HepG2 (cell line): ENCODE results near the gene RHBG. TPM values are rescaled to one million over a fixed set of nuclear protein-coding genes. Genes with fewer than 3 reads are reported as not detected.
A peak's percentile ranks its signal among the peaks of the same experiment; 100 is the strongest.

Experiments
- CEBPG ChIP-seq: IDR thresholded peaks from 2 replicates; pipeline ENCODE4 v1.6.1; 2016
- GPN1 ChIP-seq: sonication (generic); formaldehyde crosslinking; IDR thresholded peaks from 2 replicates; pipeline ENCODE4 v1.5.1; 2020; ENCODE audit warnings: missing genetic modification reagents, borderline replicate concordance
- IKZF4 ChIP-seq: sonication (generic); formaldehyde crosslinking; IDR thresholded peaks from 2 replicates; pipeline ENCODE4 v1.5.1; 2020; ENCODE audit warnings: borderline replicate concordance, mild to moderate bottlenecking, low read depth, missing genetic modification reagents; ENCODE audit errors: not compliant biosample characterization
- KAT7 ChIP-seq: IDR thresholded peaks from 2 replicates; pipeline ENCODE4 v1.6.1; 2018; ENCODE audit warnings: borderline replicate concordance, missing compliant biosample characterization
- KMT2A ChIP-seq: sonication (generic); formaldehyde crosslinking; IDR thresholded peaks from 2 replicates; pipeline ENCODE4 v1.4.0; 2020; ENCODE audit warnings: missing genetic modification reagents
- MAFF ChIP-seq: IDR thresholded peaks from 2 replicates; pipeline ENCODE4 v1.6.1; 2011; ENCODE audit warnings: low read depth, low read length, improper control_type of control experiment
- MIER3 ChIP-seq: IDR thresholded peaks from 2 replicates; pipeline ENCODE4 v1.6.1; 2016; ENCODE audit warnings: missing compliant biosample characterization, borderline replicate concordance
- MTA3 ChIP-seq: sonication (generic); formaldehyde crosslinking; IDR thresholded peaks from 2 replicates; pipeline ENCODE4 v1.4.0; 2020; ENCODE audit warnings: missing genetic modification reagents
- NFYB ChIP-seq: sonication (generic); formaldehyde crosslinking; IDR thresholded peaks from 2 replicates; pipeline ENCODE4 v1.4.0; 2020; ENCODE audit warnings: missing genetic modification reagents
- PRPF4 ChIP-seq: fragments of 200-400 bp; formaldehyde crosslinking; IDR thresholded peaks from 2 replicates; pipeline ENCODE4 v1.6.1; 2016; ENCODE audit warnings: low read length, low read depth; ENCODE audit not compliant: poor library complexity, severe bottlenecking
- PTBP1 ChIP-seq: fragments of 200-400 bp; formaldehyde crosslinking; IDR thresholded peaks from 2 replicates; pipeline ENCODE4 v1.6.1; 2018; ENCODE audit warnings: low read length, low read depth; ENCODE audit not compliant: poor library complexity, severe bottlenecking
- SALL1 ChIP-seq: sonication (generic); formaldehyde crosslinking; IDR thresholded peaks from 2 replicates; pipeline ENCODE4 v1.8.0; 2022; ENCODE audit warnings: mild to moderate bottlenecking, missing genetic modification reagents
- SIX4 ChIP-seq: sonication (generic); formaldehyde crosslinking; IDR thresholded peaks from 2 replicates; pipeline ENCODE4 v1.4.0; 2020; ENCODE audit warnings: missing genetic modification reagents
- SNAPC2 ChIP-seq: sonication (generic); formaldehyde crosslinking; IDR thresholded peaks from 2 replicates; pipeline ENCODE4 v1.8.1; 2022; ENCODE audit warnings: mild to moderate bottlenecking, missing genetic modification reagents
- SOX6 ChIP-seq, 2 experiments: fragments of 450-650 bp in 1 of 2; sonication (generic) in 1 of 2; formaldehyde crosslinking in 1 of 2; IDR thresholded peaks; 2 replicates each; pipeline versions ENCODE4 v1.4.0 to v1.6.1; 2017 to 2020; ENCODE audit warnings: antibody characterized with exemption in 1 of 2, mild to moderate bottlenecking in 1 of 2, missing genetic modification reagents in 1 of 2
- TEAD3 ChIP-seq: optimal IDR thresholded peaks from 2 replicates; pipeline ENCODE3; 2016; ENCODE audit warnings: borderline replicate concordance
- THYN1 ChIP-seq: sonication (generic); formaldehyde crosslinking; IDR thresholded peaks from 2 replicates; pipeline ENCODE4 v1.8.1; 2023; ENCODE audit warnings: low read depth, mild to moderate bottlenecking, moderate library complexity, missing genetic modification reagents, borderline replicate concordance
- TMF1 ChIP-seq: sonication (generic); formaldehyde crosslinking; IDR thresholded peaks from 2 replicates; pipeline ENCODE4 v1.8.1; 2022; ENCODE audit warnings: low read depth, missing genetic modification reagents
- WIZ ChIP-seq: sonication (generic); formaldehyde crosslinking; IDR thresholded peaks from 2 replicates; pipeline ENCODE4 v1.5.1; 2020; ENCODE audit warnings: mild to moderate bottlenecking, missing genetic modification reagents
- ZFY ChIP-seq: sonication (generic); formaldehyde crosslinking; IDR thresholded peaks from 2 replicates; pipeline ENCODE4 v1.4.0; 2020; ENCODE audit warnings: missing genetic modification reagents
- ZKSCAN8 ChIP-seq: IDR thresholded peaks from 2 replicates; pipeline ENCODE4 v1.6.1; 2016; ENCODE audit warnings: borderline replicate concordance, missing genetic modification reagents, missing compliant biosample characterization
- ZNF124 ChIP-seq: sonication (generic); formaldehyde crosslinking; IDR thresholded peaks from 2 replicates; pipeline ENCODE4 v1.4.0; 2020; ENCODE audit warnings: missing genetic modification reagents
- ZNF260 ChIP-seq: sonication (generic); formaldehyde crosslinking; IDR thresholded peaks from 2 replicates; pipeline ENCODE4 v1.4.0; 2020; ENCODE audit warnings: missing genetic modification reagents, low read depth, mild to moderate bottlenecking, borderline replicate concordance
- ZNF296 ChIP-seq: sonication (generic); formaldehyde crosslinking; conservative IDR thresholded peaks from 2 replicates; pipeline ENCODE4 v1.5.0; 2020; ENCODE audit warnings: mild to moderate bottlenecking, missing genetic modification reagents
- ZNF549 ChIP-seq: sonication (generic); formaldehyde crosslinking; IDR thresholded peaks from 2 replicates; pipeline ENCODE4 v1.5.0; 2020; ENCODE audit warnings: missing genetic modification reagents
- ZNF619 ChIP-seq: sonication (generic); formaldehyde crosslinking; IDR thresholded peaks from 2 replicates; pipeline ENCODE4 v1.4.0; 2020; ENCODE audit warnings: mild to moderate bottlenecking, missing genetic modification reagents
- ZNF670 ChIP-seq: sonication (generic); formaldehyde crosslinking; IDR thresholded peaks from 2 replicates; pipeline ENCODE4 v1.8.0; 2022; ENCODE audit warnings: mild to moderate bottlenecking, missing genetic modification reagents, borderline replicate concordance
- polyA plus RNA-seq, 8 experiments: library from polyadenylated mRNA; depleted of rRNA in 3 of 8; stranded (reverse) in 7 of 8; unstranded in 1 of 8; fragments of >200 nt; fragmentation: Illumina TruSeq in 4 of 8; extraction: Trizol in 4 of 8; gene quantifications; 2 replicates each; pipeline versions ENCODE4 v1.2.1 to v1.2.3, GENCODE V29; 2011 to 2016; ENCODE audit warnings: low read depth in 4 of 8, missing spikeins in 1 of 8, mixed read lengths in 1 of 8; ENCODE audit not compliant: insufficient read depth in 1 of 8
- total RNA-seq, 5 experiments: library from RNA; depleted of rRNA; stranded (reverse); fragments of >200 nt; fragmentation: Illumina TruSeq; extraction: Trizol; gene quantifications; 2 replicates each; pipeline ENCODE4 v1.2.3, GENCODE V29; 2016; ENCODE audit warnings: low read depth in 1 of 5
- TF ChIP-seq, protein P1 (sequence below): IDR thresholded peaks from 2 replicates; pipeline ENCODE4 v1.6.1; 2016; ENCODE audit warnings: low read depth
- TF ChIP-seq, protein P2 (sequence below): sonication (generic); formaldehyde crosslinking; IDR thresholded peaks from 2 replicates; pipeline ENCODE4 v1.4.0; 2020; ENCODE audit warnings: missing genetic modification reagents

Gene RHBG
- total and polyA plus RNA-seq, 2 of the 13 experiments (the other 11 are each of a cell fraction or from before 2014, with no cell fraction given), result 61.8 to 73.5 TPM

DNA sequence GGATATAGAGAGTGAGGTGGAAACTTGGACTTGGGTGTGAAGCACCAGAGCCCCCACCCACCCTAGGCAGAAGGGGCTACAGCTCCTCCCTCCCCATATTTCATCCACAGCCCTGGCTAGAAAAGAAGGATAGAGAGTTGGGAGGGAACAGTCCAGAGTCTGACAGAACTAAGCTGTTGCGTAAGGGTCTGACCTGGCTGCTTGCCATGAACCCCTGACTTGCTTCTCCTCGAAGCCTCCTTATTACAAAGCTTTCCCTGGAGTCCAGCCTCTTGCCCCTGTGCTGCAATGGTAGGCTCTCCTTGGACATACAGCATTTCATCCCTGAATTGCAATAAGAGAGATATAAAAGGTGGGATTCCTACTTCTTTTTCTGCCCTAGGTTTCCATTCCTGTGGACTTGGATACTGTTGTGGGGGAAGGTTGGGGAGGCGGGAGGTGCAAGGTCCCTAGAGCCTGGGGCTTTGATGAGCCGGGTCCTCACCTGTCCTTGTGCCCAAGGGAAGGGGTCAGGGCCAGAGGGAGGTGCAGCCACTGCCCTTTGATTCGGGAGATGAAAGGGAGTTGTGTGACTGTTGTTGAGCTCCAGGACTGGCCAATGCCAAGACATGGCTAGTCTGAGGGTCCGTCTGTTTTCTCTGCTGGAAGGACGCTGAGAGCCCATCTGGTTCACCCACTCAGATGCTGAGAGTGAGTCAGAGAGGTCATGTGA lies 2.7 kb downstream of the RHBG start (continued):
- TF ChIP-seq GPN1 (CRISPR knock-in tag) (no peak), ZNF260 (CRISPR knock-in tag) (no peak), TEAD3 (CRISPR knock-in tag) (peak; percentile 71), KMT2A (peak; percentile 49; the same call in 1 of the 2 replicates), SALL1 (peak; percentile 97), SNAPC2 (0 out of 2 replicates have a peak, but pooled peaks have one; percentile 23), MIER3 (CRISPR knock-in tag) (peak; percentile 94), MTA3 (no peak), NFYB (peak; percentile 42; the same call in 1 of the 2 replicates), ZNF124 (CRISPR knock-in tag) (peak; percentile 79; the same call in 1 of the 2 replicates), SOX6 (IDR thresholded peaks at IDR 0.05) (no peak), SOX6 (CRISPR knock-in tag; IDR thresholded peaks at IDR 0.05) (peak; percentile 96), CEBPG (peak; percentile 93), ZKSCAN8 (CRISPR knock-in tag) (peak; percentile 65; the same call in 1 of the 2 replicates), PTBP1 (no peak), IKZF4 (CRISPR knock-in tag) (peak; percentile 28), ZNF619 (no peak), THYN1 (no peak), ZNF670 (CRISPR knock-in tag) (peak; percentile 29; the same call in 1 of the 2 replicates), ZNF296 (CRISPR knock-in tag) (peak; percentile 69; the same call in 1 of the 2 replicates), MAFF (no peak), PRPF4 (no peak), SIX4 (peak; percentile 69), TMF1 (CRISPR knock-in tag) (0 out of 2 replicates have a peak, but pooled peaks have one; percentile 18), ZNF549 (no peak), ZFY (peak; percentile 21; the same call in 1 of the 2 replicates), KAT7 (CRISPR knock-in tag) (no peak), WIZ (CRISPR knock-in tag) (no peak)
- TF ChIP-seq, protein P1, sequence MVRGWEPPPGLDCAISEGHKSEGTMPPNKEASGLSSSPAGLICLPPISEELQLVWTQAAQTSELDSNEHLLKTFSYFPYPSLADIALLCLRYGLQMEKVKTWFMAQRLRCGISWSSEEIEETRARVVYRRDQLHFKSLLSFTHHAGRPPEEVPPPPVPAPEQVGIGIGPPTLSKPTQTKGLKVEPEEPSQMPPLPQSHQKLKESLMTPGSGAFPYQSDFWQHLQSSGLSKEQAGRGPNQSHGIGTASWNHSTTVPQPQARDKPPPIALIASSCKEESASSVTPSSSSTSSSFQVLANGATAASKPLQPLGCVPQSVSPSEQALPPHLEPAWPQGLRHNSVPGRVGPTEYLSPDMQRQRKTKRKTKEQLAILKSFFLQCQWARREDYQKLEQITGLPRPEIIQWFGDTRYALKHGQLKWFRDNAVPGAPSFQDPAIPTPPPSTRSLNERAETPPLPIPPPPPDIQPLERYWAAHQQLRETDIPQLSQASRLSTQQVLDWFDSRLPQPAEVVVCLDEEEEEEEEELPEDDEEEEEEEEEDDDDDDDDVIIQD (CRISPR knock-in tag), result peak; percentile 36; the same call in 1 of the 2 replicates
- TF ChIP-seq, protein P2, sequence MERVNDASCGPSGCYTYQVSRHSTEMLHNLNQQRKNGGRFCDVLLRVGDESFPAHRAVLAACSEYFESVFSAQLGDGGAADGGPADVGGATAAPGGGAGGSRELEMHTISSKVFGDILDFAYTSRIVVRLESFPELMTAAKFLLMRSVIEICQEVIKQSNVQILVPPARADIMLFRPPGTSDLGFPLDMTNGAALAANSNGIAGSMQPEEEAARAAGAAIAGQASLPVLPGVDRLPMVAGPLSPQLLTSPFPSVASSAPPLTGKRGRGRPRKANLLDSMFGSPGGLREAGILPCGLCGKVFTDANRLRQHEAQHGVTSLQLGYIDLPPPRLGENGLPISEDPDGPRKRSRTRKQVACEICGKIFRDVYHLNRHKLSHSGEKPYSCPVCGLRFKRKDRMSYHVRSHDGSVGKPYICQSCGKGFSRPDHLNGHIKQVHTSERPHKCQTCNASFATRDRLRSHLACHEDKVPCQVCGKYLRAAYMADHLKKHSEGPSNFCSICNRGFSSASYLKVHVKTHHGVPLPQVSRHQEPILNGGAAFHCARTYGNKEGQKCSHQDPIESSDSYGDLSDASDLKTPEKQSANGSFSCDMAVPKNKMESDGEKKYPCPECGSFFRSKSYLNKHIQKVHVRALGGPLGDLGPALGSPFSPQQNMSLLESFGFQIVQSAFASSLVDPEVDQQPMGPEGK, result peak; percentile 90
